Measurements from ENCODE around the gene KLF4.

- TF ChIP-seq CTCF (IDR thresholded peaks at IDR 0.05) (no peak), POLR2A (IDR thresholded peaks at IDR 0.05) (no peak)
Observed at GRCh38 chr9:107455425-107456135, 34.0 kb downstream of the KLF4 start.

Data from testis (tissue), 2 donors.